Left lobe of liver (tissue), 1 donor: ENCODE data around the gene PDE2A. TPM values are rescaled to one million over a fixed set of nuclear protein-coding genes. Genes with fewer than 3 reads are reported as not detected.

Experiments used
- total RNA-seq: library from RNA; stranded (reverse); gene quantifications from one replicate; pipeline ENCODE4 v1.2.1, GENCODE V29; 2021
- donor health status: DM: no; HTN: yes; CAD: no.

PDE2A gene
- total RNA-seq, 1 donor from 2014 or later, result 20.3 TPM

Other genes starting within 250 kb of the PDE2A start
- gene CLPB, start 239.9 kb downstream of the PDE2A start, total RNA-seq, result 23.4 TPM
- 37.5 TPM for gene ARAP1, start 78.0 kb upstream of the PDE2A start, total RNA-seq
- 493 TPM for gene STARD10, start 119.6 kb upstream of the PDE2A start, total RNA-seq
- 23.4 TPM for gene ATG16L2, start 140.0 kb upstream of the PDE2A start, total RNA-seq